Testis (tissue), 3 donors: Measurements from ENCODE around the gene ATG12. TPM values are rescaled to one million over a fixed set of nuclear protein-coding genes. Genes with fewer than 3 reads are reported as not detected.
"Not testable (repeated sequence)": the region's sequence is repeated elsewhere in the genome, so short reads cannot be mapped to it uniquely, and the experiment has no call there.

Experiments used
- DNase-seq: peaks from one replicate; pipeline ENCODE4 v3.0.0-alpha.2; 2019
- H3K27ac ChIP-seq, 2 donors: fragments of 200-600 bp; sonication (generic); one replicate each; pipeline ENCODE4 v1.5.1; 2019
- H3K27me3 ChIP-seq: fragments of 200-600 bp; sonication (generic); one replicate; pipeline ENCODE4 v1.5.1; 2019
- H3K36me3 ChIP-seq: fragments of 200-600 bp; sonication (generic); one replicate; pipeline ENCODE4 v1.5.1; 2017; ENCODE audit warnings: low read depth; ENCODE audit errors: missing control alignments
- H3K4me1 ChIP-seq: fragments of 200-600 bp; sonication (generic); one replicate; pipeline ENCODE4 v1.5.1; 2019
- H3K4me3 ChIP-seq, 2 donors: fragments of 200-600 bp; sonication (generic); one replicate each; pipeline ENCODE4 v1.5.1; 2017 to 2019
- H3K9me3 ChIP-seq: fragments of 200-600 bp; sonication (generic); one replicate; pipeline ENCODE4 v1.5.1; 2017
- POLR2A ChIP-seq: fragments of 450-650 bp; IDR thresholded peaks from one replicate; pipeline ENCODE4 v1.6.1; 2017; ENCODE audit warnings: antibody characterized with exemption, mild to moderate bottlenecking, moderate library complexity
- WGBS, 2 donors: methylation state at CpG; one replicate each; pipeline ENCODE4 v1.1.5; 2018; 5-methylcytosine and 5-hydroxymethylcytosine counted together
- intact Hi-C: fragments of 100-400 bp; cut with DNase I; formaldehyde crosslinking; loops from one replicate; pipeline ENCODE4 v1.15.1; 2023; ENCODE audit warnings: low total_unique reads
- polyA plus RNA-seq: library from polyadenylated mRNA; stranded (reverse); fragments of 350-450 nt; fragmentation: Illumina TruSeq; extraction: RNeasy Lipid Tissue Mini Kit (QIAGEN cat#74804); gene quantifications from one replicate; pipeline ENCODE4 v1.2.3, GENCODE V29; 2014; ENCODE audit warnings: low read depth, low replicate concordance; ENCODE audit not compliant: insufficient read depth
- total RNA-seq, 2 donors: library from RNA; depleted of rRNA; stranded (reverse); fragments of >200 nt; gene quantifications; one replicate each; pipeline ENCODE4 v1.2.3, GENCODE V29; 2016
- TF ChIP-seq, protein P1 (sequence below), 3 experiments: fragments of 450-650 bp in 2 of 3; fragments of 200-600 bp in 1 of 3; sonication (generic) in 1 of 3; IDR thresholded peaks; one replicate each; pipeline ENCODE4 v1.5.1; 2016 to 2019; ENCODE audit warnings: antibody characterized with exemption in 3 of 3, mild to moderate bottlenecking in 2 of 3, moderate library complexity in 1 of 3

The ATG12 gene
- total and polyA plus RNA-seq, 3 donors from 2014 or later = 49.7 to 65.8 (median 50.5) TPM

DNA sequence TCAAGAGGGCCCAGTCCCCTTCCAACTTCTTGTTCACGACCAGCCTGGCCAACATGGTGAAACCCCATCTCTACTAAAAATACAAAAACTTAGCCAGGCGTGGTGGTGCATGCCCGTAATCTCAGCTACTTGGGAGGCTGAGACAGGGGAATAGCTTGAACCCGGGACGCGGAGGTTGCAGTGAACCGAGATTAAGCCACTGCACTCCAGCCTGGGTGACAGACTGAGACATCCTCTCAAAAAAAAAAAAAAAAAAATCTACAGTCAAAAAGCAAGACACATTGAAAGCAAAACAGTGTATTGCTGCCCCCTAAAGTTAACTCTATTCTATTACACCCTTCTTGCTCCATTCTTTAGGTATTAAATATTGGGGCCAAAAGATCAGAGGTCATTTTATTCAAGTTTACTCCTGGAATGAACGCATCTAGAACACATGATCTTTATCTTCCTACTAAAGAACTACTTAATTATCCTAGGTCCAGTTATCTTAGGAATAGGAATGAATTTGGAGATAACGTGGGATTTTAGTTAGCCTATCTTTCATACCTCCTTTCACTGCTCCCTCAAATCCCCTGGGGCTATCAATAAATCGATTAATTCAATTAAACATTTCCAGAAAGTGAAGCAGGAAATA lies 2.4 kb downstream of the ATG12 start:
- TF ChIP-seq, protein P1, sequence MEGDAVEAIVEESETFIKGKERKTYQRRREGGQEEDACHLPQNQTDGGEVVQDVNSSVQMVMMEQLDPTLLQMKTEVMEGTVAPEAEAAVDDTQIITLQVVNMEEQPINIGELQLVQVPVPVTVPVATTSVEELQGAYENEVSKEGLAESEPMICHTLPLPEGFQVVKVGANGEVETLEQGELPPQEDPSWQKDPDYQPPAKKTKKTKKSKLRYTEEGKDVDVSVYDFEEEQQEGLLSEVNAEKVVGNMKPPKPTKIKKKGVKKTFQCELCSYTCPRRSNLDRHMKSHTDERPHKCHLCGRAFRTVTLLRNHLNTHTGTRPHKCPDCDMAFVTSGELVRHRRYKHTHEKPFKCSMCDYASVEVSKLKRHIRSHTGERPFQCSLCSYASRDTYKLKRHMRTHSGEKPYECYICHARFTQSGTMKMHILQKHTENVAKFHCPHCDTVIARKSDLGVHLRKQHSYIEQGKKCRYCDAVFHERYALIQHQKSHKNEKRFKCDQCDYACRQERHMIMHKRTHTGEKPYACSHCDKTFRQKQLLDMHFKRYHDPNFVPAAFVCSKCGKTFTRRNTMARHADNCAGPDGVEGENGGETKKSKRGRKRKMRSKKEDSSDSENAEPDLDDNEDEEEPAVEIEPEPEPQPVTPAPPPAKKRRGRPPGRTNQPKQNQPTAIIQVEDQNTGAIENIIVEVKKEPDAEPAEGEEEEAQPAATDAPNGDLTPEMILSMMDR (IDR thresholded peaks at IDR 0.05) = peak in 2 of 3 experiments; percentile 47 to 61
- no peak for TF ChIP-seq POLR2A
- Histone ChIP-seq H3K4me1 (peaks cover 16% of the 10 kb centered on the region), H3K9me3 (no peaks in the 10 kb centered on the region), H3K27me3 (no peaks in the 10 kb centered on the region), H3K36me3 (no peaks in the 10 kb centered on the region), H3K27ac (no peak overlapping the region), H3K4me3 (no peak overlapping the region)
- intact Hi-C loops = no loop called here
- WGBS, 2 donors = 20 to 25% methylated on average over 9 to 10 of the region's 10 CpGs
- DNase-seq = no peak

DNA sequence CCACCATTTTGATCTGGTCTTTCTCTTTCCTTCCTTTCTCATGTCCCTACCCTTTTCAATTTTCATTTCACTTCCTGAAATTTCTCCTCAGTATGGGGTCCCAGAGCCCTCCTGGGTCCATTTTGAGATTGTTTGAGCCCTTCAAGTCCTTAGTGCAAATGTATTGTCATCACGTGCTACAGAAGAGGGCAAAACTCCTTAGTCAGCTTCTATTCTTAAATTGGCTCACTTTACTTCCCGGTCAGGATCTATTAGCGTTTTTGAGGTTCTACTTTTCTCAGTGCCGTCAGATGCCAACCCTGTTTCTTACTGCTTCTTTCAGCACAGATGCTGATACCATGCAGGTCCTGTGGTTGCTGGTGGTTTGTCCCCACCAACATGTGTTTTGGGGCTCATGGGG lies 5.9 kb downstream of the ATG12 start:
- no peak for TF ChIP-seq POLR2A
- TF ChIP-seq, protein P1 (IDR thresholded peaks at IDR 0.05) = no peak
- no peak for DNase-seq
- Histone ChIP-seq H3K9me3 (no peaks in the 10 kb centered on the region), H3K27me3 (no peaks in the 10 kb centered on the region), H3K36me3 (no peaks in the 10 kb centered on the region), H3K27ac (no peak overlapping the region), H3K4me1 (peaks cover 8% of the 10 kb centered on the region), H3K4me3 (no peak overlapping the region)
- WGBS, 2 donors = 92 to 93% methylated on average over 4 of the region's 4 CpGs
- intact Hi-C loops = no loop called here

DNA sequence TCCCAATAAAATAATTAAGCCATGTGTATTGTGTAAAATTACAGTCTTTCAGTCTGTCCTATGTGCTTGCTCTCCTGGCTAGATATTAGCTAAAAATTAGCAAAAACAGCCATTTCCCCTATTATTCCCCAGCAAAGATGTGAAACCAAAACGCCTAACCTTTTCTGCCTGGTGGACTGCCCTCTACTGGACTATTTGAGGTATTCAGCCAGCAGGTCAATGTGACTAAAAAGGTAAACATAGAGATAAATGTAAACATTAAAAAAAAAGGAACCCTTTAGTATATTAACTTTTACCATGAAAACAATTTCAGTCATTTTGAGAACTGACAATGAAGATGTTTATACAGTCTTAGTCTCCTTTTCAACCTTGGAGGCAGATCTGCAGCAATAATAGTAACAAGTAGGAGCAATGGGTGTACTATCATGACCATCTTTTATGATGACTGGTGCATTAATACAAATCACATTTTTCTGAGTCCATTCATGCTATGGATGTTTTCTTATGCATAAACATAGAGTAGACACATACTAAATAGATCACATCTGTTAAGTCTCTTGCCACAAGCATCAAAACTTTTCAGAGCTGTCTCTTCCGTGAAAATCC lies 10.1 kb downstream of the ATG12 start:
- no peak overlapping the region for H3K4me3 ChIP-seq
- intact Hi-C loops = no loop called here
- peak; percentile 37 for DNase-seq

DNA sequence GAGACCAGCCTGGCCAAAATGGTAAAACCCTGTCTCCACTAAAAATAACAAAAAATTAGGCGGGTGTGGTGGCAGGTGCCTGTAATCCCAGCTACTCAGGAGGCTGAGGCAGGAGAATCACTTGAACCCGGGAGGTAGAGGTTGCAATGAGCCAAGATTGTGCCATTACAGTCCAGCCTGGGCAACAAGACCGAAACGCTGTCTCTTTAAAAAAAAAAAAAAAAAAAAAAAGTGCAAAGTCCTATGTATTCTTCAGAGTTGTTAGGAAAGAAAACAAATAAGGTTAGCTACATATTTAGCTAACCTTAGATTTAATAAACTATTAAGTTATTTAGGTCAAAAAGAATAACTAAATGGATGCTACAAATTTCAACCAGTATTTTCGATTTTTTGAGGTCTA lies 11.5 kb downstream of the ATG12 start:
- intact Hi-C loops = no loop called here
- Histone ChIP-seq H3K27ac (no peak overlapping the region), H3K4me3 (no peak overlapping the region), H3K36me3 (no peaks in the 10 kb centered on the region), H3K9me3 (no peaks in the 10 kb centered on the region), H3K4me1 (no peaks in the 10 kb centered on the region), H3K27me3 (no peaks in the 10 kb centered on the region)
- no peak for DNase-seq
- 81 to 96% methylated on average over 5 of the region's 5 CpGs for WGBS, 2 donors
- TF ChIP-seq, protein P1 (IDR thresholded peaks at IDR 0.05) = no peak
- TF ChIP-seq POLR2A = no peak

More for the DNA sequence above, 10.1 kb downstream of the ATG12 start:
- H3K27me3 ChIP-seq = no peaks in the 10 kb centered on the region
- TF ChIP-seq, protein P1 (IDR thresholded peaks at IDR 0.05) = peak; percentile 57 to 79 (median 72)
- TF ChIP-seq POLR2A = no peak
- H3K36me3 ChIP-seq = no peaks in the 10 kb centered on the region
- H3K9me3 ChIP-seq = no peaks in the 10 kb centered on the region
- WGBS, 2 donors = 59 to 60% methylated on average over 2 of the region's 2 CpGs
- no peaks in the 10 kb centered on the region for H3K4me1 ChIP-seq
- H3K27ac ChIP-seq = no peak overlapping the region

DNA sequence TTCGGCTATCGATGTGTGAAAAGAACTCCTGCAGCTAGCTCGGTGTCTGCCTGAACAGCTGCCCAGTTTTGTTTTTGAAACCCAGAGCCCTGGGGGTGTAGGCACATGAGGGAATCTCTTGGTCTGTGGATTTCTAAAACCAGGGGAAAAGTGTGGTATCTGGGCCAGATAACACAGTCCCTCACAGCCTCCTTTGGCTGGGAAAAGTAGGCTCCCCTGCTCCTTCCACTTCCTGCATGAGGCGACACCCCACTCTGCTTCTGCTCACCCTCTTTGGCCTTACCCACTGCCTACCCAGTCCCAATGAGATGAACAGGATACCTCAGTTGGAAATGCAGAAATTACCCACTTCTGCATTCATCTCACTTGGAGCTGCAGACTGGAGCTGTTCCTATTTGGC lies 15.4 kb downstream of the ATG12 start:
- TF ChIP-seq POLR2A = no peak
- TF ChIP-seq, protein P1 (IDR thresholded peaks at IDR 0.05) = no peak
- Histone ChIP-seq H3K36me3 (no peaks in the 10 kb centered on the region), H3K27ac (no peak overlapping the region), H3K4me3 (no peak overlapping the region), H3K4me1 (no peaks in the 10 kb centered on the region), H3K27me3 (no peaks in the 10 kb centered on the region), H3K9me3 (no peaks in the 10 kb centered on the region)
- DNase-seq = no peak
- intact Hi-C loops = no loop called here
- 94 to 96% methylated on average over 4 of the region's 4 CpGs for WGBS, 2 donors

DNA sequence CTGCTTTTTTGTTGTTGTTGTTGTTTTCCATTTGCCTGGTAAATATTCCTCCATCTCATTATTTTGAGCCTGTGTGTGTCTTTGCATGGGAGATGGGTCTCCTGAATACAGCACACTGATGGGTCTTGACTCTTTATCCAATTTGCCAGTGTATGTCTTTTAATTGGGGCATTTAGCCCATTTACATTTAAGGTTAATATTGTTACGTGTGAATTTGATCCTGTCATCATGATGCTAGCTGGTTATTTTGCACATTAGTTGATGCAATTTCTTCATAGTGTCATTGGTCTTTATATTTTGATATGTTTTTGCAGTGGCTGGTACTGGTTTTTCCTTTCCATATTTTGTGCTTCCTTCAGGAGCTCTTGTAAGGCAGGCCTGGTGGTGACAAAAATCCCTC lies 16.4 kb downstream of the ATG12 start:
- H3K36me3 ChIP-seq, H3K4me3 ChIP-seq, H3K9me3 ChIP-seq, DNase-seq, H3K27me3 ChIP-seq, H3K27ac ChIP-seq, intact Hi-C loops, H3K4me1 ChIP-seq: not testable (repeated sequence)
- WGBS, 2 donors = 96 to 100% methylated on average over 1 of the region's 1 CpG
